ENCODE results near the gene DNPH1. TPM values are rescaled to one million over a fixed set of nuclear protein-coding genes. Genes with fewer than 3 reads are reported as not detected.

DNPH1 gene
- total RNA-seq, 1 donor from 2014 or later: 27.2 TPM

GRCh38 chr6:43226192-43226851 lies 3.0 kb downstream of the DNPH1 start:
- Mint-ChIP-seq H3K4me1 (ENCODE audit: unreplicated experiment) (peaks cover 21% of the 10 kb centered on the region), H3K27ac (ENCODE audit: unreplicated experiment) (no peak overlapping the region), H3K4me3 (ENCODE audit: unreplicated experiment) (no peak overlapping the region), H3K9me3 (ENCODE audit: unreplicated experiment) (no peaks in the 10 kb centered on the region), H3K36me3 (ENCODE audit: unreplicated experiment) (peaks cover 5% of the 10 kb centered on the region), H3K27me3 (ENCODE audit: unreplicated experiment) (peaks cover 3% of the 10 kb centered on the region)
- TF ChIP-seq CTCF (IDR thresholded peaks at IDR 0.05): no peak
- no peak for DNase-seq (ENCODE audit: extremely low spot score, unreplicated experiment)

- H3K4me3 Mint-ChIP-seq (ENCODE audit: unreplicated experiment): no peak overlapping the region
- no peak for DNase-seq (ENCODE audit: extremely low spot score, unreplicated experiment)
- peaks cover 9% of the 10 kb centered on the region for H3K36me3 Mint-ChIP-seq (ENCODE audit: unreplicated experiment)
- no peaks in the 10 kb centered on the region for H3K27me3 Mint-ChIP-seq (ENCODE audit: unreplicated experiment)
- H3K9me3 Mint-ChIP-seq (ENCODE audit: unreplicated experiment): no peaks in the 10 kb centered on the region
- H3K27ac Mint-ChIP-seq (ENCODE audit: unreplicated experiment): no peak overlapping the region
- no peak for TF ChIP-seq CTCF (IDR thresholded peaks at IDR 0.05)
- H3K4me1 Mint-ChIP-seq (ENCODE audit: unreplicated experiment): peaks cover 10% of the 10 kb centered on the region
Observed at GRCh38 chr6:43223175-43223574, 6.1 kb downstream of the DNPH1 start.

GRCh38 chr6:43222418-43223059 lies 6.7 kb downstream of the DNPH1 start:
- Mint-ChIP-seq H3K36me3 (ENCODE audit: unreplicated experiment) (peaks cover 10% of the 10 kb centered on the region), H3K27me3 (ENCODE audit: unreplicated experiment) (no peaks in the 10 kb centered on the region), H3K9me3 (ENCODE audit: unreplicated experiment) (no peaks in the 10 kb centered on the region), H3K27ac (ENCODE audit: unreplicated experiment) (no peak overlapping the region), H3K4me1 (ENCODE audit: unreplicated experiment) (peaks cover 5% of the 10 kb centered on the region), H3K4me3 (ENCODE audit: unreplicated experiment) (no peak overlapping the region)
- DNase-seq (ENCODE audit: extremely low spot score, unreplicated experiment): no peak
- TF ChIP-seq CTCF (IDR thresholded peaks at IDR 0.05): no peak

GRCh38 chr6:43221046-43221972 lies 8.0 kb downstream of the DNPH1 start:
- H3K27ac Mint-ChIP-seq (ENCODE audit: unreplicated experiment): no peak overlapping the region
- no peak overlapping the region for H3K4me3 Mint-ChIP-seq (ENCODE audit: unreplicated experiment)
- H3K36me3 Mint-ChIP-seq (ENCODE audit: unreplicated experiment): peaks cover 14% of the 10 kb centered on the region
- no peak for TF ChIP-seq CTCF (IDR thresholded peaks at IDR 0.05)
- DNase-seq (ENCODE audit: extremely low spot score, unreplicated experiment): no peak
- no peaks in the 10 kb centered on the region for H3K9me3 Mint-ChIP-seq (ENCODE audit: unreplicated experiment)
- H3K27me3 Mint-ChIP-seq (ENCODE audit: unreplicated experiment): no peaks in the 10 kb centered on the region
- peaks cover 5% of the 10 kb centered on the region for H3K4me1 Mint-ChIP-seq (ENCODE audit: unreplicated experiment)

All from osteocyte (in vitro differentiated cells).